Kidney capillary endothelial cell (primary cell): ENCODE data around the gene MYLK.
A peak's percentile ranks its signal among the peaks of the same experiment; 100 is the strongest.

Source experiments
- DNase-seq: peaks from one replicate; pipeline ENCODE4 v3.0.0-alpha.2; 2018; ENCODE audit warnings: low spot score

Gene MYLK

DNA sequence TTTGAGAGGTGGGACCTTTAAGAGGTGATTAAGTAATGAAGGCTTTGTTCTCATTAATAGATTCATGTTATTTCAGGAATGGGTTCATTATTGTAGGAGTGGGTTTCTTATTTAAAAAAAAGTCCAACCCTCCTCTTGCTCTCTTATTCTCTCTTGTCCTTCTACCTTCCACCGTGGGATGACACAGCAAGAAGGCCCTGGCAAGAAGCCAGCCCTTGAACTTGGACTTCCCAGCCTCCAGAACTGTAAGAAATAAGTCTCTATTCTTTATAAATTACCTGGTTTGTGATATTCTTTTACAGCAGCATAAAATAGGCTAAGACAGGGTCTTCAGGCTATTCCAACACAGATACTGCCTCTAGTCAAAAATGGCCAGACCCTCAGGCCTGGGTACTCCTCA lies 62.2 kb downstream of the MYLK start:
- no peak for DNase-seq

- no peak for DNase-seq
These were observed 64.2 kb downstream of the MYLK start for GRCh38 chr3:123819949-123820348.

GRCh38 chr3:123818921-123819429 lies 65.2 kb downstream of the MYLK start:
- no peak for DNase-seq

DNA sequence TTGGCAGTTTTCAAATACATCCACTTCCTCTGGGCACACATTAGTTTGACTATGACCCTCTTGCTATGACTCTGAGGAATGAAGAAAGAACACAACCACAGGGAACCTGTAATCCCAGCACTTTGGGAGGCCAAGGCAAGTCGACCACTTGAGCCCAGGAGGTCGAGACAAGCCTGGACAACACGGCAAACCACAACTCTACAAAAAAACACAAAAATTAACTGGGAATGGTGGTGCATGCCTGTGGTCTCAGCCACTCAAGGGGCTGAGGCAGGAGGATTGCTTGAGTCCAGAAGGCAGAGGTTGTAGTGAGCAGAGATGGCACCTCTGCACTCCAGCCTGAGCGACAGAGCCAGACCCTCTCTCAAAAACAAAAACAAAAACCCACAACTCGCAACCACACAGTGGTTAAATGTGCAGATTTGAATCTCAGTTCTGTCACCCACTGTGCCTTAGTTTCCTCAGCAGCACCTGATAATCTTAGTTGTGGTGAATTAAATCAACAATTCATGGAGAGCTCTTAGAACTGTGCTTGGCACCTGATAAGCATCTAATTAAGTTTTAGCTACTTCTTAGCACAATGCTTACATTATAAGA lies 65.7 kb downstream of the MYLK start:
- DNase-seq = no peak

DNA sequence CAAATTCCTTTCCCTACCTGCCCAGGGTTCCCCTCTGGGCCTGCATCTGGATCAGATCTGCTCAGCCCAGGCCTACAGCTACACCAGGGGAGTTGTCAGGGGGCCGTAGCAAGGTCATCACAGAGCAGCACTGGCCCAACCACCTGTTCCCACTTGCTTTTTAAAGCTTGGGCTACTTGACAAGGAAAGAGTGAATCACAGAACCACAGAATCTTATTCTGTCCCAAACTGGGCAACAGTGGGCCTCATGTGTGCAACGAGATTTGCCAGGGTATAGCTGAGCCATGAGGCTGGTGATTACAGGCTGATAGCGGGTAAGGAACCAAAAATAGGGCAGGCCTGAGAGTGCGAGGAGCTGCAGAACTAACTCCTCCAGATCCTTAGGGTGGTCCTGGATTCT lies 66.7 kb downstream of the MYLK start:
- DNase-seq = no peak

- no peak for DNase-seq
These were observed 67.4 kb downstream of the MYLK start for GRCh38 chr3:123816673-123817207.

GRCh38 chr3:123815981-123816380 lies 68.2 kb downstream of the MYLK start:
- no peak for DNase-seq

- no peak for DNase-seq
These were observed 70.3 kb downstream of the MYLK start for GRCh38 chr3:123813876-123814275.

GRCh38 chr3:123809597-123809996 lies 74.5 kb downstream of the MYLK start:
- DNase-seq = peak; percentile 91

DNA sequence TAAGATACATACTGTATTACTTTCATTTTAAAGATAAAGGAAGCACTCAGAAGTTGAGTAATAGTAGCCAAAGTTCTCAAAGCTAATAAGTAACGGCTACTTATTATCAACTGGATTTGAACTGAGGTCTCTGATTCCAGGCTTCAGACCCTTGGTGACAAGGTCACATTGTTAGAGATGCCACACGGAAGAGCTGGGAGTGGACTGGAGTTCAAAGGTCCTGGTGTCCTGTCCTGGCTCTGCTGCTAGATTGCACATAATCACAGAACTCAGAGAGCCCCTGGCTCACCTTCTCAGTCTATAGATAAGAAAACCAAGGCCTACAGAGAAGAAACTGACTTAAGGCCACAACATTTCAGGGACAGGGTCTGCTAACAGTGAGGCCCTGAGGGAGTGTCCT lies 75.3 kb downstream of the MYLK start:
- DNase-seq = no peak

- DNase-seq = no peak
These were observed 76.3 kb downstream of the MYLK start for GRCh38 chr3:123807820-123808219.

- DNase-seq = no peak
These were observed 78.6 kb downstream of the MYLK start for GRCh38 chr3:123805504-123805903.

- no peak for DNase-seq
These were observed 79.0 kb downstream of the MYLK start for GRCh38 chr3:123805101-123805500.

- DNase-seq = no peak
These were observed 79.5 kb downstream of the MYLK start for GRCh38 chr3:123804676-123805075.

GRCh38 chr3:123803521-123803920 lies 80.6 kb downstream of the MYLK start:
- DNase-seq = no peak

DNA sequence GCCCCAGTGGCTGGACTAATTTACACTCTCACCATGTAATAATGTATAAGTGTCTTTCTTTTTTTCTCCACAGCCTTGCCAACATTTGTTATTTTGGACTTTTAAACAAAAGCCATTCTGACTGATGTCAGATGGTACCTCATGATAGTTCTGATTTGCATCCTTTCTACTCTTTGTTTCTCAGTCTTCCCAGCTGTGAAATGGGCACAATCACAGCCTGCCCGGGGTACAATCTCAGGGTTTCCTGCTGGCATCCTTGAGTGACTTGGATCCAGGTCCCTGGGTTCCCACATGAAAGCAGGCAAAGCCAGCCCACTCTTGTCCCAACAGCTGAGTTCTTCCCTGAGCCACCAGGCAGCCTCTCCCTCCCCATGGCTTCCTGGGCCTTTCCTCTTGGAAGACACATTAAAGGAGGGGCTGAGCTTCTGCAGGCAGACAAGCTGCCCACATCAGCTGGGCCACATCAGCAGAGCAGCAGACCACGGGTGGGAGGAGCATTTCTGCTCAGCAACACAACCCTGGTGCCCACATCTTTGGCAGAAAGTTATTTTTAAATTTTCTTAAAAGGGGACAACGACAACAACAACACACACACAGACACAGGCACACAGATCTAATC lies 82.0 kb downstream of the MYLK start:
- DNase-seq = no peak

GRCh38 chr3:123801474-123801873 lies 82.7 kb downstream of the MYLK start:
- DNase-seq = no peak

- no peak for DNase-seq
These were observed 83.8 kb downstream of the MYLK start for GRCh38 chr3:123800362-123800682.

GRCh38 chr3:123799544-123800361 lies 84.4 kb downstream of the MYLK start:
- DNase-seq = no peak

DNA sequence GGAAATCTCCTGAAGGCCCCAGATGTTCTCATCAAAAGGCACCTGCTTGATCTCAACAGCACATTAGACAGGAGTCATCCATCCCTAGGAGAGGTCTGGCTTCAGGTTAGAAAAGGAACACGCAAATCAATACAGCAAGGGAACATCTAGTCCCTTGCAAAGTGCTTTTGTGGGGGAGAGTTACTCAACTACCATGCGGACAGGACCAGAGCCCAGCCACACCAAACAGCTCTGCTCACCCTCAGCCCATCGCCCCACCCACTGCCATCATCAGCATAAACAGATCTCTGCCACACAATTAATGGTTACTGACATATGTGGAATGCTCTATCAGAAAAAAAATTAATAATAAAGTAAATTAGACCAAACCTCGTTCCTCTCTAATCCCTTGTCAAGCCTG lies 85.6 kb downstream of the MYLK start:
- no peak for DNase-seq

DNA sequence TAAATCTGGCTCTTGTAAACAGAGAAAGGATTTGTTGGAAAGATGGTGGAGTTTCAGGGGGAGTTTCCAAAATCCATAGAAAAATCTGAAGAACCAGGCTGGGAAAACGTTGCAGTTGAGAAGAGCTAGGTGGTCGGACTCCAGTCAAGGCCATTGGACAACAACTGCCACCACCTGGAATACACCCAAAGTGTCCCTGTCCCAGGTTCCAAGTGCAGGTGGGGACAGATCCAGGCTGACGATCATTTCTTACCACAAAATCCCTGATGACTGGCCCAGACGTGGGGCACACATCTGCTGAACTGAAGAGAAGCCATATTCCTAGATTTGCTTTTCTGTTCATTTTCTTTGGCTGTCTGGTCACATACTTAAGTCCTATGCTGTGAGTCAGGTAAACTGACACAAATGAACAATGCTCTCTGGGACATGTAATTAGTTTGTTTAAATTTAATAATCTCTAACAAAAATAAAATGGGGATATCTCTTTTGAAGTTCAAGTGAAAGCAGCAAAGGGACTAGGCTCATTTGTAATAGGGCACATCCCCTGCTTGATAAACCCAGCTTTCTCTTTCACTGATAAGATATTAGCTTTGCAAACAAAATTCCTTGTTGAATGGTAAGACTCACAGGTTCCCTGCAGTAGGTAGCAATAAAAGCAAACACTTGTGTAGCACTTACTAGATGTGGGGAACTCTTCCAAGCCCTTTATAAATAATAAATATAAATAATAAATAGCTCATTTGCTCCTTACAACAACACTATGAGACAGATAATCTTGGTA lies 88.5 kb downstream of the MYLK start:
- no peak for DNase-seq

GRCh38 chr3:123793425-123793824 lies 90.7 kb downstream of the MYLK start:
- DNase-seq = no peak
